ENCODE measurements around the gene BEST2.
A peak's percentile ranks its signal among the peaks of the same experiment; 100 is the strongest.
"Not testable (repeated sequence)": the region's sequence is repeated elsewhere in the genome, so short reads cannot be mapped to it uniquely, and the experiment has no call there.

Gene BEST2

GRCh38 chr19:12751635-12752034, at the start of gene BEST2:
BEST2 (plus strand) TSS chr19:12751791; CDS start chr19:12752593, 802 bp downstream.
- DNase-seq, result no peak

GRCh38 chr19:12703046-12703445, 48.5 kb upstream of the BEST2 start:
- DNase-seq, result no peak

- no peak for DNase-seq
These were observed 46.4 kb upstream of the BEST2 start for GRCh38 chr19:12705169-12705568.

- DNase-seq, result no peak
These were observed 45.8 kb upstream of the BEST2 start for GRCh38 chr19:12705654-12706331.

GRCh38 chr19:12706332-12706718, 45.3 kb upstream of the BEST2 start:
- DNase-seq, result no peak

- DNase-seq, result no peak
These were observed 43.0 kb upstream of the BEST2 start for GRCh38 chr19:12708641-12709040.

- DNase-seq, result no peak
These were observed 40.4 kb upstream of the BEST2 start for GRCh38 chr19:12711187-12711586.

- DNase-seq, result not testable (repeated sequence)
These were observed 39.5 kb upstream of the BEST2 start for GRCh38 chr19:12712077-12712476.

- DNase-seq, result not testable (repeated sequence)
These were observed 38.3 kb upstream of the BEST2 start for GRCh38 chr19:12713304-12713703.

GRCh38 chr19:12715102-12715501, 36.5 kb upstream of the BEST2 start:
- DNase-seq, result no peak

GRCh38 chr19:12715929-12716328, 35.7 kb upstream of the BEST2 start:
- DNase-seq, result no peak

GRCh38 chr19:12720296-12720695, 31.3 kb upstream of the BEST2 start:
- no peak for DNase-seq

GRCh38 chr19:12720851-12721655, 30.5 kb upstream of the BEST2 start:
- DNase-seq, result no peak

GRCh38 chr19:12721656-12722565, 29.7 kb upstream of the BEST2 start:
- peak; percentile 52 for DNase-seq

GRCh38 chr19:12722566-12723380, 28.8 kb upstream of the BEST2 start:
- peak; percentile 90 for DNase-seq

GRCh38 chr19:12723381-12723640, 28.3 kb upstream of the BEST2 start:
- DNase-seq, result no peak

GRCh38 chr19:12723641-12724426, 27.8 kb upstream of the BEST2 start, which contains the start of gene TNPO2:
TNPO2 (minus strand) TSS chr19:12723932; CDS start chr19:12720977, 2,955 bp downstream.
- peak; percentile 60 for DNase-seq

- DNase-seq, result not testable (repeated sequence)
These were observed 26.0 kb upstream of the BEST2 start for GRCh38 chr19:12725612-12726011.

GRCh38 chr19:12726988-12727316, 24.6 kb upstream of the BEST2 start:
- no peak for DNase-seq

GRCh38 chr19:12727745-12728433, 23.7 kb upstream of the BEST2 start:
- no peak for DNase-seq

- DNase-seq, result no peak
These were observed 21.5 kb upstream of the BEST2 start for GRCh38 chr19:12730064-12730463.
